Right forelimb (tissue), 1 donor: Measurements from ENCODE around the gene ERVH48-1.
"Not testable (repeated sequence)": the region's sequence is repeated elsewhere in the genome, so short reads cannot be mapped to it uniquely, and the experiment has no call there.

Source experiments
- DNase-seq: peaks from one replicate; pipeline ENCODE4 v3.0.0-alpha.2; 2018

Gene ERVH48-1

DNA sequence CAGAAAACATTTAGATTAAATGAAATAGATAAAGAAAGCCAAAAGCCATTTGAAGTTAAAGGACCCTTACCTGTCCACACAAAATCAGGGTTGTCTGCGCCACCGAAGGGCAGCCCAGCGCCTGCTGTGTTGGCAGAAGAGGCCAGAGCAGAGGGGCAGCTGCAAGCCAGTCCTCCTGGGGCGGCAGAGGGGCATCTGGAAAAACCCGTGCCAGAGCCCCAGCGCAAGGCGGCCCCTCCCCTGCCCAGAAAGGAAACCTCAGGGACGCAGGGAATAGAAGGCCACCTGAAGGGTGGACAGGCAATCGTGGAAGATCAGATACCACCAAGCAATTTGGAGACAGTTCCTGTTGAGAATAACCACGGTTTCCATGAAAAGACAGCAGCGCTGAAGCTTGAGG, 21.6 kb downstream of the ERVH48-1 start:
- no peak for DNase-seq

DNA sequence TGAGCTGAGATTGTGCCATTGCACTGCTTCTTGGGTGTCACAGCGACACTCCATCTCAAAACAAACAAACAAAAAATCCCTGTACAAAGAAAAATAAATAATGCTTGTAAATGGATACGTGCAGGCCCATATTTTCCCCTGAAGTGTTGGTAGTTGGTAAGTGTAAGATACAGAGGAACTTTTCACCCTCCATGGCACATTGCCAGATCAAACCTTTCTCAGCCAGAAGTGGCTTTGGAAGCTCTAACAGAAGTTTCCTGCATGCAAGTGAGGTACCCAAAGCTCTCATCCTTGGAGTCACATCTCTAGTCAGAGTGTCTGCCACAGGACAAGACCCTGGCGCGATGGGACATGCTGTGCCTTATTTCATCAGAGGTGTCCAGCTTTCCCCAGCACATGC, 25.0 kb downstream of the ERVH48-1 start:
- no peak for DNase-seq

DNA sequence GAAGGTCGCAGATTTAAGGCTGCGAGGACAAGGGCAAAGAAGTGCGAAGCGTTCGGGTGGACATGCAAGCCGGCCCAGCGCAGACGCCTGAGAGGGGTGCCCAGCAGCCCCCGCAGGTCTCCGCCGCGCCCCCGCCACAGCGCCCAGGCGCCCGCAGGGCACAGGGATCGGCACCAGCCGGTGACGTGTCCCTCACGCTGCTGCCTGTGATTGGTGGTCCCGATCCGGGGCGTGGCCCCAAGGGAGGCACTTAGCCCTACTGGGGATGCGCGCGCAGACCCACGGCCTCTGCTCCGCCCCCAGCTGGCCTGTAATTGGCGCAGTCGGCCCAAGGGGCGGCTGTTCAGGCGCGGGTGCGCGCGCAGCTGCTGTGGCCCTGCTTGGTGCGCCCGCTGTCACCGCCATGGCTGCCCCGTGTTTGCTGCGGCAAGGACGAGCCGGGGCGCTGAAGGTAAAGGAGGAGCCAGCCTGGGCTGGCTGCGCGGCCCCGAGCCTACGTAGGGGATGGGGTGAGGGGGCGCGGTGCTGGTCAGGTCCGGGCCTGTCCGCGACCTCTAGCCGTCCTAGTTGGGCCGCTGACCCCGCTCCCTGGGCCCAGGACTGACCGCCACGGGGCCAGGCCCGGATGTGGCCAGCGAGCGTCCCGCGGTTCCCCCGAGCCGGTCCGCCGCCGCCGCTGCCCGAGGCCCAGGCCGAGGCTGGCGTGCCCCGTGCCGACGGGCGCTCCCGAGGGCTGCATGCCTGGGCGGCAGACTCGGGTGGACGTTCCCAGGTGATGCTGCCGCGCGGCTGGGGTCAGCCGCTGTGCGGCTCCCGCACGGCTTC, 32.3 kb downstream of the ERVH48-1 start, which contains the start of gene NDUFV3:
NDUFV3 (plus strand) TSS at position 379 of the 825 bp plus-strand sequence; CDS start at position 404, 25 bp downstream.
- peak; percentile 99 for DNase-seq

DNA sequence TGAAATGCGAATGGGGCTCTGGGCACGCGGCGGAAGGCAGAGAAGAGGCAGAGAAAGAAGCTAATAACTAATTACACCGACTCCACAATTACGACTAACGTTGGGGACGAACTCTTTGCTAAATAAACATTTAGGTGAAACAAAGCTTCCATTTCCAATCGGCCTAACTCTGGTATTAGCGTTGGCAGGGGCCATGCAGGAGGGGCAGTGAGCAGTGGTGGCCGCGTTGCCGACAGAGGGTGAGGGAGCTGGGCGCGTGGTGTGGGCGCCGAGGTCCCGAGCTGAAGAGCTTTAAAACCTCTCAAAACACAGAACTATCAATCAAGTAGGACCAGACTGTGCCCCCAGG, 32.9 kb downstream of the ERVH48-1 start:
- DNase-seq, result no peak

DNA sequence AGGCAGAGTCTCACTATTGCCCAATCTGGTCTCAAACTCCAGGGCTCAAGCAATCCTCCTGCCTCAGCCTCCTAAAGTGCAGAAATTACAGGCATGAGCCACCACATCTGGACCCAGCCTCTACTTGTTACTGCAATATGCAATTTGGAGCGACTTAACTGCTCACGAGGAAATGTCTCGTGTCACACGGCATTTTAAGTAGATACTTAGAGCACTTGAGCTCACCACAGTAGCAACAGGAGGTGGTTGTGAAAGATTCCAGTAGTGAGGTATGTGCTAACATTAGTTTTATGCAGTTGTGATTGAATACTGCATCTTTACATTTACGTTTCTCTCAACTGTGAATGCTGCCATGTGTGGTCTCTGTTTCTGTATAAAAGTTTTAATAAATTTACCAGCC, 38.1 kb downstream of the ERVH48-1 start:
- no peak for DNase-seq

- no peak for DNase-seq
Measured at GRCh38 chr21:42883921-42884320, 41.5 kb downstream of the ERVH48-1 start.

DNA sequence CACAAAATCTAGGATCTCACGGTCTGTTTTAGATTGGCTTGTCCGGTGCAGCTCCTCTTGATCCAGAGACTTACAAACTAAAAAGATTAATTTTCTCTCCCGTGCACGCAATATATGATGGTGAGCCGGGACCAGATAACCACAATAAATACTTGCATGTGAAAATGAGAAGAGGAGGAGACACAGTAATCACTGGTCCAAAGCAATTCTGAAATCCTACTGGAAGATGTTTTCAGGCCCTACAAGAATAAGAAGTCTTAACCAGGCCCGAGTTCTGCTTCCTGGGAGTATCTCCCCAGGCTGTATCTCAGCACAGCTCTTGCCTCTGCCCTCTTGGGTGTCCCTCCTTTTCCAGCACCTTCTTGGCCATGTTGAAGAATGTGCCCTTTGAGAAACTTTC, 45.1 kb downstream of the ERVH48-1 start:
- DNase-seq, result no peak

- DNase-seq, result peak; percentile 99
Measured at GRCh38 chr21:42878993-42879787, 46.2 kb downstream of the ERVH48-1 start, which contains the start of gene WDR4. TSS of gene WDR4 (minus strand) at chr21:42879539. CDS start at chr21:42879495, 44 bp downstream.

- no peak for DNase-seq
Measured at GRCh38 chr21:42878678-42878992, 46.8 kb downstream of the ERVH48-1 start.

GRCh38 chr21:42875811-42876210, 49.6 kb downstream of the ERVH48-1 start:
- DNase-seq, result not testable (repeated sequence)

DNA sequence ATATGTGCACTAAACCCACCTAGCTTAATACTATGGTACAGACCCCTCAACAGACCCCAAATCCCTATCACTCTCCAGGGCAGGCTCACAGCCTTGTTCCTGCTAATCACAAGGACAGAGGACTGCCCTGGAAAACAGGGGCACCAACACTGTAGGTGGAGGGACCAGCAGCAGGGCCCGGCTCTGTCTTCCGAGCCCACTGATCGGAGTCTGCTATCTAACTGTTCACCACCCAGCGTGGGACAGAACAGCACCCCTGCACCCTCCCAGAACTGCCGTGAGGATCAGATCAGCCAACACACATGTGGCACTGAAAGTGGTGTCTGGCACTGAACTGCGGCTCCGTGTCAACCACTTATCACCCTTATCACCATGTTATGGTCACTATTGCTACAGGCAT, 52.3 kb downstream of the ERVH48-1 start:
- no peak for DNase-seq

DNA sequence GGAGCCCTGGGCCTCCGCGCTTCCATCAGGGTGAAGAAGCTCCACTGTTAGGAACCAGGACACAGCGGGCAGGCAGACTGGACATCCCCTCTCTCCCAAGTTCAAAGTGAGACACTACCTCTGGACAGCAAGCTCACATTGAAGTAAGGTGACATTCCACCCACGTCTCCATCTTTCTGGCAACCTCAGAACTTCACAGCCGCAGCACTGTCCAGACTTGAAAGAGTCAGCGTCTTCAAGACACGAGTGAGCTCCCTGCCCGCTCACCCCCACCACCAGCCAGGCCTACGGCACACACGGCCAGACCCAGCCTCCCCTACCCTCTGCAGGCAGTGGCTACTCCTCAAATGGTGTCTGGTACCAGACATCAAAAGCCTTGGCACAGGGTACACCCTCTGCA, 57.2 kb downstream of the ERVH48-1 start:
- DNase-seq, result no peak
